GM21528 (cell line): Measurements from ENCODE around the gene VHLL.
"Not testable (repeated sequence)": the region's sequence is repeated elsewhere in the genome, so short reads cannot be mapped to it uniquely, and the experiment has no call there.

Source experiments
- ATAC-seq: cut with Tn5 transposase; IDR thresholded peaks from one replicate; pipeline ENCODE4 v1.9.1; 2021; ENCODE audit warnings: mild to moderate bottlenecking, moderate library complexity; ENCODE audit not compliant: unreplicated experiment, low FRiP score

VHLL gene

DNA sequence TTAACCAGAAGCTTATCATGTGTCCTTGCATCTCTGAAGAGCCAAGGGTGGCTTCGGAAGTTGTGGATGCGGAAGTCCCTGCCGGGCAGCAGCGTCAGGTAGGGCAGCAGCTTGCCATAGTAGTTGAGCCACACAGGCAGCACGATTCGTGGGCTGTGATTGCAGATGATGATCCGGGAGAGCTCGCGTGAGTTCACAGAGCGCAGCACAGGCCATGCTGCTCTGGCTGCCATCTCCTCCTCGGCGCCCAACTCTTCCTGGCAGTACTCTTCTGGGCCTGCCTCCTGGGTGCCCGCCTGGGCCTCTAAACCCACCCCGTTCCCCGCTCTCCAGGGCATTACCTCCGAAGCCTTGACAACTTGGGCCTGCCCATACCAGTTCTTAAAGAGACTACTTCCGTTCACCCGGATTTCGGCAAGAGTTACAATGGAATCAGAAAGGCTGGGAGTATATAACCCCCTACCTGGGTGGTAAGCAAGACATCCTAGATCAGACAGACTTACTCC is at the start of gene VHLL:
TSS of gene VHLL (minus strand) at position 456 of the 506 bp plus-strand sequence. CDS start at position 338, 118 bp downstream.
- no peak for ATAC-seq

DNA sequence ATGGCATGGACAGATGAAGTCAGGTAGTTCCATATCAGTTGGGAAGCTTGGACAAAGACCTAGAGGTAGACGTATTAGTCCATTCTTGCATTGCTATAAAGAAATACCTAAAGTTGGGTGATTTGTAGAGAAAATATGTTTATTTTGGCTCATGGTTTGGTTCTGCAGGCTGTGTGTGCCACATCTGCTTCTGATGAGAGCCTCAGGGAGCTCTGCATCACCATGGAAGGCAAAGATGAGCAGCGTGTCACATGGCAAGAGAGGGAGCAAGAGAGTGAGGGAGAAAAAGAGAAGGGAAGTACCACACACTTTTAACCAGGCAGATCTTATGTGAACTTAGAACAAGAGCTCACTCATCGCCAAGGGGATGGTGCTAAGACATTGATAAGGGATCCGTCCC is 48.2 kb upstream of the VHLL start:
- ATAC-seq: no peak

DNA sequence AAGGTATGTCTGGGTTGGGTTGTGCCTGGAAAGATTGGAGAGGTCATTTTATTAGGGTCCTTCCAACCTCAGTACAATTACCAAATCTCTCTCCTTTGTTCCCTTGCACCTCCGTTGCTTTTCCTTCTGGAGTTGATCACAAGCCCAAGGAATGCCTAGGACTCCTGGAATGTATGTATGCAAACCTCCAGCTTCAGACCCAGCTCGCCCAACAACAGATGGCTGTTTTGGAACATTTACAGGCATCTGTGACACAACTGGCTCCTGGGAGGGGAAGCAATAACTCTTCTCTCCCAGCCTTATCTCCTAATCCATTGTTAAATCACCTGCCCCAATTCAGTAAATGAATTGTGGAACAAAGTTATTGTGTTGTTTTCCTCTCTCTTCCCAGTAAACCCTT is 47.5 kb upstream of the VHLL start:
- no peak for ATAC-seq

DNA sequence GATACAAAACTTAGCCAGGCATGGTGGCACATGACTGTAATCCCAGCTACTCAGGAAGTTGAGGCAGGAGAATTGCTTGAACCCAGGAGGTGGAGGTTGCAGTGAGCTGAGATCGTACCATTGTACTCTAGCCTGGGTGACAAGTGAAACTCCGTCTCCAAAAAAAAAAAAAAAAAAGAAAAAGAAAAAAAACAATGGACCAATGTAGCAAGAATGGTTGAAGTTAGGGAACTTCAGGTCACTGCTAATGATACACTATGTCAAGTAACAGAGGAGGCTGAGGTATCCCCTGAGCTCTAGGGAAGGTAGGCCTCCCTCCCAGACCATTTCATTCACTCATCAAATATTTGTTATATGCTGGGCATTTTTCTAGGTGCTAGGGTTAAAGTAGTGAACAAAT is 46.9 kb upstream of the VHLL start:
- not testable (repeated sequence) for ATAC-seq

DNA sequence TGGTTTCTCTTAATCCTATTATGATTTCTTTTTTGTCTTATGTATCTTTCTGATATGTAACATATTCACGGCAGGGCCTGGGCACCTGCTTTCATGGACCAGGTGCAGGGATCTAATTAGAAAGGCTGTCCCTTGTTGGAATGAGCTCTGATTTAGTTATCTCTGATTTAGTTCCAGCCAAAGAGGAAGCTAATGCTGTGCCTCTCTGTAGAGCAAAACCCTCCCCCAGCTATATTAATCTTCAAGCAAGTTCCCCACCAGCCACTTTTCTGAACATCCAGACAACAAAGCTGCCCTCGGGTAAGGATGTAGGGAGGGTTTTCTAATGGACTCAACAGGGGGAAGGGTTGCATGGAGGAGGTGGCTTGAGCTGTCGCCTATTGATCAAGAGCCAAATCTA is 45.3 kb upstream of the VHLL start:
- no peak for ATAC-seq

DNA sequence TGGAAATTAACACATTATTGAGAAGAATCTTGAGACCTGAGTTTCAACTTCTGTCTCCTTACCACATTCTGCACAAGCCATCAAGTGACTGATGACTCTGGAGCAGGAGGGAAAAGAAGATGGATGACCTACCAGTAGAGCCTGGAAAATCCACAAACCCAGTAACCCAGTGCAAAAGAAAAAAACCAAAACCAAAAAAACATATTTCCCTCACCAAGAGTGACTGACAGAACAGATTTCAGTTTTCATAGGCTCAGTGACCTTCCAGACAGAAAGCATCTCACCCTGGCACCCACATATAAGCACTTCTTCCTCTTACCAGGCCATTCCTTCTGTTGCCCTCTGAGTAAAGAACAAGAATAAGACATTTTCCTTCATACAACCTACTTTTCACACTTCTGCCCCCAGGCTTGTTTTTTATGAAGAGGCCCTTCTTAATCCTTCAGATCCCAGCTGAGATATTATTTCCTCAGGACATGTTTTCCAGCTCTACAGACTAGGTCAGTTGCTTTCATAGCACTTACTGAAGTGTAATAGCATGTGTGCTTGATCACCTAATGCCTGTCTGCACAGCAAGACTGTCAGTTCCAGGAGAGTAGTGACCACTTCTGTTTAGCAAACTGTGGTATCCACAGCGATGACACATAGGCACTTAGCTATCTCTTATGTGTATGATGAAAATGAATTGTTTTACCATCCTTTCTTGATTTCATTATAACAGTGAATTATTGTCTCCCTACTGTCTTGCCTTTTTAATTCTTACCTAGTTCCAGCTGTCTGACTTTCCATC is 43.3 kb upstream of the VHLL start:
- no peak for ATAC-seq

DNA sequence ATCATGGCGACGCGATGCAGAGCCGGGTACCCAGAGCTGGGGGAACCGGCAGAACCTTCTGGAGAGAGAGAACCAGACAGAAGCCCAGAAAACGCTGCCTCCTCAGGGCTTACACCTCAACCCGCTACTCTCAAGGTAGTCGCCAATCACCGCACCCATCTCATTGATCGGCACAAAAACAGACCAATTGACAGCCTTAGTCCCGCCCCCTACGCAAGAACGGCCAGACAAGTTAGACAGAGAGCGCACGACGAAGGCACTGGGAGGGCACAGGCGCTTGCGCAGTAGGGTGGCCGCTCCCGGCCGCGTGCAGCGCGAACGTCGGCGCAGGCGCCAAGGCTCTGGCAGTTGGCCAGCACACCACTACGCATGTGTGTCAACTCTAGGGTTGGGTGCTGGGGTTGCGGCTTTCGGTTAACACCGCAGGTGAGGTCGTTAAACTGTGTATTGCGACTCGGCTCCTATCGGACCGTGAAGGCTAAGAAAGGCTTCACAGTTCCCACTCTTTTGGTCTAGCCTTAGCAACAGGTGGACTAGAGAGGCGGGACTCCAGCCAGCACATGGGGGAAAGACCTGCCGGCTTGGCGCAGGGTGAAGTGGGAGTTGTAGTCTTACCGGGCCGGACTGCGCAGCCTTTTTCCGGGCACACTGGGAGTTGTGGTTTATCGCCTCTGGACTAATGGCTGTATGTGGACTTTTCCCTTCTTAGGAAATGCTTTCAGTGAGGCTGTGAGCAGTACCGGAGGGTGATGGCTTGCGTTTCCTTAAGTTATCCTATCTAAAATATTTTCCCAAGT is 39.3 kb upstream of the VHLL start, which contains the start of the genes CCT3 and TSACC:
TSS of gene CCT3 (minus strand) at position 113 of the 797 bp plus-strand sequence. CDS start at position 5, 108 bp downstream.
TSS of gene TSACC (plus strand) at position 347 of the 797 bp plus-strand sequence. CDS start 1,232 bp downstream, outside the sequence.
- peak; percentile 90 for ATAC-seq

DNA sequence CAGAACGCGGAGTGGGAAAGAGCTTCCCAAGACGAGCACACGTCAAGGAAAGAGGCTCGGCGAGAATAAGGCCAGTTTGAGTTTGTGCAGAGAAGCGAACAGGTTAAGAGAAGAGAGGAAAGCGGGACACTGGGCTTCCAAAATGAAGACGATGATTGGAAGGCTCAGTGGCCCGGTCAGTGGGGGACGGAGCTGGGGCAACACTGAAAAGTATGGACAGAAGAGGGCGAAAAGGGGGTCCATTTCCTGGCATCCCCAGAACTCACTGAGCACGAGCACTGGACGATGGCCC is 38.7 kb upstream of the VHLL start:
- ATAC-seq: peak; percentile 21

DNA sequence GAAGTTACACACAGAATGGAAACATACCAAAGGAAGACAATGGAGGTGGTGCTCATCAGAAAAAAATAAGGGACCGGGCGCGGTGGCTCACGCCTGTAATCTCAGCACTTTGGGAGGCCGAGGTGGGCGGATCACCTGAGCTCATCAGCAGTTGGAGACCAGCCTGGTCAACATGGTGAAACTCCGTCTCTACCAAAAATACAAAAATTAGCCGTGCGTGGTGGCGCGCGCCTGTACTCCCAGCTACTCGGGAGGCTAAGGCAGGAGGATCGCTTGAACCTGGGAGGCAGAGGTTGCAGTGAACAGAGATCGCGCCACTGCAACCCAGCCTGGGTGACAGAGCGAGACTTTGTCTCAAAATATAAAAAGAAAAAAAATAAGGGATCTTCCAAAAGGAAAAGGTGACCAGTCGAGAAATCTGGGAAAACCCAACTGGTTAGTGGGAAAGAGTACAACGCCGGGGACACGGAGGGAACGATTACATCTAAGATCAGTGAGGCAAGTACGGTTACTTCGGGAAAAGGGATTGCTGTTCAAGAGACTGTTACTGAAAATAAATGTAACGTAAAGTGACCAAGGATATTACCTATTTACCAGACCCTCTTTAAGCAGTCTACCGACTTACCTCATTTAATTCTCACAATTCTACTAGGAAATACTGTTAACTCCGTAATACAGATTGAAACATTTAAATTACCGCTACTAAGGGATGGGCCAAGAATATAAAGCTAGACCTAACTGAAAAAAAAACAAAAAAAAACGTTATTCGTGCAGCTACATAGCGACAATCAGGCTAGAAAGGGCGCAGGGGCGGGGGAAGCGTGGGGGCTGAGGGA is 38.2 kb upstream of the VHLL start:
- ATAC-seq: no peak

DNA sequence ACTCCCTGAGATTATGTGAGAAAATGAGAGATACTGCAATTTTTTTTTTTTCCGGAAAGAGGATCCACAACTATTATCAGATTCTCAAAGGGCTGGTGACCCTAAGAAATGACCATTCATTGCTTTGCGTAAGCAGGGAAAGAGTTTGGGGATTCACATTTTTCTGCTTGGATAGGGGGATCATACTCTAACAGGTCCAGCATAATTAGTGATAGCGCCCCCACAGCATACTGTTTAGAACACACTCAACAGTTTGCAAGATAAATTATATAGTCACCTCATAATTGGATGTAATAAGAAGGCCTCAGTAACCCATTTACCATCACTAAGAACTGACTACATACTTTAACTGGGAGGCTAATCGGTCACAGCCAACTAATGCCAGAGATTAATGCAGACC is 37.1 kb upstream of the VHLL start:
- ATAC-seq: no peak

DNA sequence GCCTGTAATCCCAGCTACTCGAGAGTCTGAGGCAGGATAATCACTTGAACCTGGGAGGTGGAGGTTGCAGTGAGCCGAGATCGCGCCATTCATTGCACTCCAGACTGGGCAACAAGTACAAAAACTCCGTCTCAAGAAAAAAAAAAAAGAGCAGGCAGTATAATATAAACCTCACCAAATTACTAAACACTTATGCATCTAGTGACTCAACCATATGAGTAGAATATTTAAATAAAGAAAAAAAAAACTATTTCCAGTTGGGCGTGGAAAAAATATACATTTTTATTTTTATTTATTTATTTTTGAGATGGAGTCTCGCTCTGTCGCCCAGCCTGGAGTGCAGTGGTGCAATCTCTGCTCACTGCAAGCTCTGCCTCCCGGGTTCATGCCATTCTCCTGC is 24.1 kb upstream of the VHLL start:
- not testable (repeated sequence) for ATAC-seq

DNA sequence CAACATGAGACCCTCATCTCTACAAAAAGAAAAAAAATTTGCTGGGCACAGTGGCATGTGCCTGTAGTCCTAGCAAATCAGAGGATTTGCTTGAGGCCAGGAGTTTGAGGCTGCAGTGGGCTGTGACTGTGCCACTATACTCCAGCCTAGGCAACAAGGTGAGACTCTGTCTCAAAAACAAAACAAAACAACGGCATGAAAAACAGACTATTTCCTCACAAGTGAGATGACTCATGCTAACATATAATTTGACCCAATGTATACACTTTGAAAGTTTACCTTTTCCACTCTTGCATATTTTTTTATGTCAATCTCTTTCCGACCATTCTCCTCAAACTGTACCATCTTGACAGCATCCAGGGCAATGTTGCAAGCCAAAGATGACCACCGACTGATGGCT is 21.5 kb upstream of the VHLL start:
- ATAC-seq: no peak

DNA sequence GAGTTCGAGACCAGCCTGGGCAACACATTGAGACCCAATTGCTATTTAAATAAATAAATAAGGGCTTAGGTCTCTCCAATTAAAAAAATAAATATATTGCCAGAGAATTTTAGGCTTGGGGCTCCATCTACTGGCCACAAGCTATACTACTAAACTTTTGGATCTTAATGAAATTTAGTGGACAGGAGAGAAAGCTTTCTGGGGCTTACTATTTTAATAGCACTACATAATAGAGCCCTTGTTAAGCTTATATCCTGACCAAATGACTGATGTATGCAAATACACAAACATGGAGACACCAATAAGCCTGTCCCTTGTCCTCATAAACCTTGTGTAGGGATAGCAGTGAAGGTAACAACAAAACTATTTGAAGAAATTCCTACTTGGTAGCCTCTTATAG is 20.6 kb upstream of the VHLL start:
- no peak for ATAC-seq

DNA sequence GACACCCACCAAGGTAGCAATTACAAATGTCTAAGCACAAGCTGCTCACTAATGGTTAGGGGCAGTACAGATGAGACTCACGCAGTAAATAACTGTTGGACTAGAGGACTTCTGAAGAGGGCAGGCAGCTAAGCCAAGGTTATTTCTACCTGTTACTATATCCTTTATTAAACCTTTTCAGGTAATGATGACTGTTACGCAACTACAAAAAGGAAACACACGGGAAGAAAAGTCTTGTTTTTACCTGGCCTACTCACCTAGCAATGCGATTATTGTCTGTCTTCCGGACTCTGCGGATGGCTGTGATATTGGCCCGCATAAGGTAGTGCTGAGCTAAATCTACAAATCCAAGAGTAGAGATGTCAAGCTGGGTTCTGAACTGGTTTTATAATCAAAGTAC is 17.8 kb upstream of the VHLL start:
- no peak for ATAC-seq

DNA sequence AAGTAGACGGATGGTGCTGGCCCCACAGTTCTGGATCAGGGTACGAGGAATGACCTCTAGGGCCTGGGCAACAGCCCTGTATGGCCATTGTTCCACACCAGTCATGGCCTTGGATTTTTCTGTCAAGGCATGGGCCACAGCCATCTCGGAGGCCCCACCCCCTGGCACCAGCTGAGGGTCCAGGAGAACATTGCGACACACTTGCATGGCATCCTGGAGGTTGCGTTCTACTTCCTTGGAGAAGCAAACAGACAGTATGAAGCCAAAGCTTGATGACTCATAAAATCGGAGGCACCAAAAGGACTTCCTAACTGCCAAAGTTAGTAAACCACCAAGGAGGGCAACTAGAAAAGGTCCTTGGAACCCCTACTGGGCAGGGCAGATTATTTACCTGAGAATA is 11.9 kb upstream of the VHLL start:
- no peak for ATAC-seq

DNA sequence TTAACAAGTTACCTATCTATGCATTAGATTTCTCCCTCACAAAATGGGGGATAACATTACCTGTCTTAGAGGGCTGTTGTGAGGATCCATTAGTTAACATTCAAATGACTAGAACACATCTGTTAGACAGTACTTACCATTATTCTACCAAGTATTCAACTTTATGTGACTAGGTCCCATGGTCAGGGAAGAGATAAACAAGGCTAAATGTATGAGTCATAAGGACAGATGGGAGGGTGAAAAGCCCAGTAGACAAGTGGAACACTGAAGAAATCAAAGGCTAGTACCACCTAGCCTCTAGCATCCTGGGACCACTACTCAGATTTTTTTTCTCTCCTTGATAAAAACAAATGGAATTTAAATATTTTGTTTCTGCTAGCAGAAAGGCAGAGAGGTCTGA is 9.0 kb upstream of the VHLL start:
- ATAC-seq: no peak

DNA sequence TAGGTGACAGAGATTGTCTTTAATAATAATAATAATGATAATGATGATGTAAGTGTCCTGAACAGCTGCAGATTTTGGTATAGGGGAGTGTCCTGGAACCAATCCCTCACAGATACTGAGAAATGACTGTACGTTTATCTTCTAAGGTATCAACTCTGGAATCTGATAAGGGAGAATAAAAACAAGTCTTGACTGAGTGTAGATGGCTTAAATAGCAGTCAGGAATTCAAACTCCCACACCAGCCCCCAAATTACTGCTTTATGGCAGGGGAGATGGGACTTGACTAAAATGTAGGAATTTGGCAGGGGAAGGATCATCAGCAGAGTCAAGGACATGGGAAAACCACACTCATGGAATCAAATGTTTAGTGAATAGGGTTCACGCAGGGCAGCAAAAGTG is 6.1 kb upstream of the VHLL start:
- ATAC-seq: no peak

DNA sequence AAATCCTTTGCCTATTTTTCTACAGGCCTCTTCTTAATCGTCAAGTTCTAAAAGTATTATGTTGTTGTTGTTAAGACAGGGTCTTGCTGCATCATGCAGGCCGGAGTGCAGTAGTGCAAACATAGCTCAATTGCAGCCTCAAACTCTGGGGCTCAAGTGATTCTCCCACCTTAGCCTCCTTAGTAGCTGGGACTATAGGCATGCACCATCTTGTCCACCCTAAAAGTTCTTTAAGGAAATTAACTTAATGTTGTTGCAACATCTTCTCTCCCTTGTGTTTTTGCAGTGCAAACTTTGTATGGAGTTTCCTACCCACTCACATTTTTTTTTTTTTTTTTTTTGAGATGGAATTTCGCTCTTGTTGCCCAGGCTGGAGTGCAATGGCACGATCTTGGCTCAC is 4.1 kb upstream of the VHLL start:
- no peak for ATAC-seq

DNA sequence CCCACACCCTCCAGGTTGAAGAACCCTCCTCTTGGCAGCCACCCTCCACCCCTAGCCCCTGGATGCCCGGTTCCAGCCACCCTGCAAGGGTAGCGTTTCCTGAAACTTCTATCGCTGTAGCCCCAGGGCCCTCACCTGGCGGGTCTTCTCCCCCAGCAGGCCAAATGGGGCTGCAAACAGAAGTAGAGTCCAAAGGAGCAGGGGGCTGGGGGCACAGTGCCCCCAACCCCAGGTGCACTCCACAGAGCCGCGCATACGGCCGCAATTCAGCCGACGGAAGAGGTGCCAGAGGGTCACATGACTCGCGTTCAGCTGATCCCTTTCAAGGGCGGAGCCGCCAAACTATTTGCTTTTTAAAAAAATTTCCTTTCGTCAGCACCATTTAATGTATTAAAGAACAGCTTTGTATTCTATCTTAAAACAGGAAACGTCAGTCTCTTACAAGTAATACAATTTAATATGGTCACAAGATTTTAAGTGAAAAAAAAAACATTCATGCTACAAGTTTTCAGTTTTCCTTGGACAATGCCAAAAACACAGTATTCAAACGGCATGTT is 3.6 kb downstream of the VHLL start, which contains the start of gene GLMP:
TSS of gene GLMP (minus strand) at position 289 of the 557 bp plus-strand sequence. CDS start at position 255, 34 bp downstream.
- no peak for ATAC-seq

DNA sequence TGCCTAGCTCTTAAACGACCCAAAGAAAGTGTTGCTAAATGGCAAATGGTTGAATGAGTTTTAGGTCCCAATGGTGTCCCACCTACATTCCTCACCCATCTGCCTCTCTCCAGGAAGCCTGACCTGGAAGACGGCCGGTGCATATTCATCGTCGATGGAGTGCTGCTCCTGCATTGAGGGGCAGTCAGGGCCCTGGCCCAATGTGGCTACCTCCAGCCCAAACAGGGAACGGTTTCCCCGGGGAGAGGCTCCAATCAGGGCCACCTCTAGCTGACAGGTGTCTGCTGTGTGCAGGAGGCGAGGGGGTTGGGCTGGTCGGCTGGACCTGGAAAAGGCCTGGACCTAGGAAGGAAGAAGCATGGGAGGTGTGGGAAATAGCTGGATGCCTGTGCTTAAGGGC is 5.2 kb downstream of the VHLL start:
- no peak for ATAC-seq
